DOHH2 (cell line): ENCODE data around the gene DCANP1.

Source experiments
- H3F3A ChIP-seq: fragments of 200-600 bp; sonication (generic), shearing (Covaris generic); 2 replicates; pipeline ENCODE4 v1.6.0; 2016; ENCODE audit warnings: antibody characterized with exemption, mild to moderate bottlenecking; ENCODE audit not compliant: control insufficient read depth, insufficient read depth
- H3K27ac ChIP-seq: fragments of 200-600 bp; sonication (generic); 2 replicates; pipeline ENCODE4 v1.5.1; 2014; ENCODE audit warnings: low read depth, mild to moderate bottlenecking, low read length, moderate library complexity
- H3K27me3 ChIP-seq: fragments of 200-600 bp; sonication (generic); 2 replicates; pipeline ENCODE4 v1.6.1; 2014; ENCODE audit warnings: mild to moderate bottlenecking, low read length, mixed read lengths; ENCODE audit not compliant: control insufficient read depth
- H3K36me3 ChIP-seq: fragments of 200-600 bp; sonication (generic); 2 replicates; pipeline ENCODE4 v1.6.1; 2014; ENCODE audit warnings: mild to moderate bottlenecking, low read length, moderate library complexity, mixed read lengths; ENCODE audit not compliant: control insufficient read depth
- H3K4me1 ChIP-seq: fragments of 200-600 bp; sonication (generic); 2 replicates; pipeline ENCODE4 v1.6.1; 2014; ENCODE audit warnings: mild to moderate bottlenecking, low read length, mixed read lengths; ENCODE audit not compliant: control insufficient read depth
- H3K4me2 ChIP-seq: fragments of 200-600 bp; sonication (generic); 2 replicates; pipeline ENCODE4 v1.6.0; 2014; ENCODE audit warnings: mild to moderate bottlenecking, low read length, moderate library complexity
- H3K4me3 ChIP-seq: fragments of 200-600 bp; sonication (generic); 2 replicates; pipeline ENCODE4 v1.5.1; 2014; ENCODE audit warnings: mild to moderate bottlenecking, low read length, mixed read lengths
- H3K79me2 ChIP-seq: fragments of 200-600 bp; sonication (generic); 2 replicates; pipeline ENCODE4 v1.6.1; 2014; ENCODE audit warnings: mild to moderate bottlenecking, low read length, mixed read lengths; ENCODE audit not compliant: control insufficient read depth
- H3K9me2 ChIP-seq: fragments of 200-600 bp; sonication (generic); replicated peaks from 2 replicates; pipeline ENCODE4 v1.6.1; 2014; ENCODE audit warnings: mild to moderate bottlenecking, low read length, mixed read lengths; ENCODE audit not compliant: control insufficient read depth
- H3K9me3 ChIP-seq: fragments of 200-600 bp; sonication (generic); 2 replicates; pipeline ENCODE4 v1.6.1; 2014; ENCODE audit warnings: antibody characterized with exemption, low read length, mixed read lengths; ENCODE audit not compliant: control insufficient read depth, insufficient read depth
- H4K20me1 ChIP-seq: fragments of 200-600 bp; sonication (generic); 2 replicates; pipeline ENCODE4 v1.6.0; 2014; ENCODE audit warnings: low read depth, mild to moderate bottlenecking, antibody characterized with exemption, low read length, moderate library complexity; ENCODE audit not compliant: control insufficient read depth, insufficient read depth
- CTCF ChIP-seq: fragments of 200-600 bp; sonication (generic); IDR thresholded peaks from one replicate; pipeline ENCODE4 v1.5.1; 2014; ENCODE audit warnings: antibody characterized with exemption, mild to moderate bottlenecking, low read depth, low read length; ENCODE audit not compliant: poor library complexity, severe bottlenecking
- EZH2phosphoT487 ChIP-seq: fragments of 200-600 bp; sonication (generic); IDR thresholded peaks from 2 replicates; pipeline ENCODE4 v1.6.1; 2017; ENCODE audit warnings: borderline replicate concordance, mild to moderate bottlenecking, antibody characterized with exemption, low read length, moderate library complexity, mixed read lengths

Gene DCANP1

DNA sequence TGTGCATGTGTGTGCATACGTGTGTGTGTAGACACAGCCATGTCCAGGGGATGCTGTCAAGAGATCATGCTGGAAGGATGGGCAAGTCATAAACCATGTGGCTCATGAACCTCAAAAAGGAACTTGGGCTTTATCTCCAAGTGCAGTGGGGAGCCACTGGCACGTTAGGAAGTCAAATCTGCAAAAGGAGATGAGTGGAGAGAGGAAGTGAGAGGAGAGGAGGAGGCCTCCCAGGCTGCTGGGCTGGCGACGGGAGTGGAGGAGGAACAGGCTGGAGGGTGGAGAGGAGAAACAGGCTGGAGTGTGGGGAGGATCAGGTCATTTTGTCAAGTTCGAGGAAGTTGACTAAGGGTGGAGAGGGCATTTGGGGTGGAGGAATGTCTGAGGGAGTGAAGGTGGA lies 34.2 kb upstream of the DCANP1 start:
- Histone ChIP-seq H3K9me2 (no peaks in the 10 kb centered on the region), H3K4me2 (no peak overlapping the region), H3K36me3 (no peaks in the 10 kb centered on the region), H3K79me2 (no peaks in the 10 kb centered on the region), H3K9me3 (no peaks in the 10 kb centered on the region), H3K27ac (no peak overlapping the region), H4K20me1 (no peaks in the 10 kb centered on the region), H3K27me3 (0 out of 2 replicates have a peak, but pooled peaks cover 3% of the 10 kb centered on the region), H3F3A (no peaks in the 10 kb centered on the region), H3K4me3 (no peak overlapping the region), H3K4me1 (no peaks in the 10 kb centered on the region)
- no peak for TF ChIP-seq EZH2phosphoT487
- no peak for TF ChIP-seq CTCF

- no peaks in the 10 kb centered on the region for H3K79me2 ChIP-seq
- H3K36me3 ChIP-seq: no peaks in the 10 kb centered on the region
- H3K9me3 ChIP-seq: no peaks in the 10 kb centered on the region
- no peak overlapping the region for H3K4me3 ChIP-seq
- H3K4me2 ChIP-seq: no peak overlapping the region
- H3K4me1 ChIP-seq: no peaks in the 10 kb centered on the region
- H4K20me1 ChIP-seq: no peaks in the 10 kb centered on the region
- no peaks in the 10 kb centered on the region for H3K9me2 ChIP-seq
- no peaks in the 10 kb centered on the region for H3F3A ChIP-seq
- peaks cover 5% of the 10 kb centered on the region; the same call in 1 of the 2 replicates for H3K27me3 ChIP-seq
- TF ChIP-seq EZH2phosphoT487 (no peak), CTCF (no peak)
- no peak overlapping the region for H3K27ac ChIP-seq
Measured at GRCh38 chr5:135480511-135480910, 33.4 kb upstream of the DCANP1 start.

DNA sequence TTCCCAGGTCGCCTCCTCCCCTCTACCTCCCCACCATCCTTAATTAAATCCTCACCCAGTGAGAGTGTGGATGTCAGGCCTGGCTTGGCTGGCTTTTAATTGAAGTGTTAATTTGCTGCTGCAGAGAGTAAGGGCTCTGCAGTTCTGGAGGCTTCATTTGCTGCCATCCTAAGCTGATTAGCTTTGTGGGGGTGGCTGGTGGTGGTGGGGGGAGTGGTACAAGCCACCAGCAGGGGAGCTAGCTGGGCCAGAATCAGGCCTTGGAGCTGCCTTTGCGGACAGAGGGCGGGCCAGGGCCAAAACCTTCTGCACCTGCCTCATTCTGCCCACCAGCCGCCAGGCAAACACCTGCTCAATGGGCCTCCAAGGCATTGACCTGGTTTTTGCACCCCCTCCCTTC lies 31.8 kb upstream of the DCANP1 start:
- Histone ChIP-seq H3K4me3 (no peak overlapping the region), H3K79me2 (no peaks in the 10 kb centered on the region), H3K4me1 (no peaks in the 10 kb centered on the region), H3K36me3 (no peaks in the 10 kb centered on the region), H3F3A (no peaks in the 10 kb centered on the region), H3K27ac (no peak overlapping the region), H3K9me3 (no peaks in the 10 kb centered on the region), H4K20me1 (no peaks in the 10 kb centered on the region), H3K27me3 (peaks cover 13% of the 10 kb centered on the region), H3K9me2 (no peaks in the 10 kb centered on the region), H3K4me2 (no peak overlapping the region)
- TF ChIP-seq CTCF (no peak), EZH2phosphoT487 (no peak)

- Histone ChIP-seq H3K4me1 (no peaks in the 10 kb centered on the region), H3K27me3 (peaks cover 17% of the 10 kb centered on the region), H3K4me2 (no peak overlapping the region), H3K36me3 (no peaks in the 10 kb centered on the region), H4K20me1 (no peaks in the 10 kb centered on the region), H3K9me3 (no peaks in the 10 kb centered on the region), H3K27ac (no peak overlapping the region), H3F3A (no peaks in the 10 kb centered on the region), H3K4me3 (no peak overlapping the region), H3K9me2 (no peaks in the 10 kb centered on the region), H3K79me2 (no peaks in the 10 kb centered on the region)
- TF ChIP-seq EZH2phosphoT487: no peak
Measured at GRCh38 chr5:135477613-135478066, 30.5 kb upstream of the DCANP1 start.
